ENCODE data around the gene MSX1.

- TF ChIP-seq POLR2A (IDR thresholded peaks at IDR 0.05; ENCODE audit: low read depth, low read length): no peak
- TF ChIP-seq TAF1 (IDR thresholded peaks at IDR 0.05; ENCODE audit: low read depth, low read length): no peak
- no peak for TF ChIP-seq POLR2AphosphoS5 (IDR thresholded peaks at IDR 0.05; ENCODE audit: low read depth, low read length)
Observed at GRCh38 chr4:4864940-4865704, 5.7 kb downstream of the MSX1 start.

Data from GM12891 (cell line).